Activated CD8-positive, alpha-beta T cell treated with anti-CD3 and anti-CD28 coated beads for 36 hours (primary cell): ENCODE data around the gene RIMBP3C. TPM values are rescaled to one million over a fixed set of nuclear protein-coding genes. Genes with fewer than 3 reads are reported as not detected.
"Not testable (repeated sequence)": the region's sequence is repeated elsewhere in the genome, so short reads cannot be mapped to it uniquely, and the experiment has no call there.

Experiments used
- ATAC-seq: fragments of 200-7000 bp; cut with Tn5 transposase; one replicate; pipeline ENCODE4 v1.10.0; 2021; ENCODE audit warnings: mild to moderate bottlenecking, moderate library complexity
- CTCF ChIA-PET: fragments of 350-600 bp; sonication (Branson Sonifier 250); formaldehyde crosslinking; loops from one replicate; lab custom pipeline; 2021; ENCODE audit warnings: antibody characterized with exemption; lab: Charles Lee
- POLR2A ChIA-PET: fragments of 350-600 bp; sonication (Branson Sonifier 250); formaldehyde crosslinking; loops from one replicate; lab custom pipeline; 2021; ENCODE audit warnings: antibody characterized with exemption; lab: Charles Lee
- DNase-seq: peaks from one replicate; pipeline ENCODE4 v3.0.0-alpha.2; 2020
- H3K27ac Mint-ChIP-seq: one replicate; pipeline ENCODE4 v1.8.0; 2021; ENCODE audit warnings: mild to moderate bottlenecking, mixed read lengths
- H3K27me3 Mint-ChIP-seq: one replicate; pipeline ENCODE4 v1.8.0; 2021; ENCODE audit warnings: mixed read lengths
- H3K36me3 Mint-ChIP-seq: one replicate; pipeline ENCODE4 v1.8.0; 2021; ENCODE audit warnings: low read depth, mixed read lengths
- H3K4me1 Mint-ChIP-seq: one replicate; pipeline ENCODE4 v1.8.0; 2021; ENCODE audit warnings: low read depth, mixed read lengths
- H3K4me3 Mint-ChIP-seq: one replicate; pipeline ENCODE4 v1.8.0; 2021; ENCODE audit warnings: mild to moderate bottlenecking, moderate library complexity, mixed read lengths
- H3K9me3 Mint-ChIP-seq: one replicate; pipeline ENCODE4 v1.8.0; 2021; ENCODE audit warnings: mixed read lengths
- CTCF ChIP-seq: fragments of 200-600 bp; IDR thresholded peaks from one replicate; pipeline ENCODE4 v1.8.0; 2022; ENCODE audit warnings: antibody characterized with exemption, mild to moderate bottlenecking
- intact Hi-C: fragments of 100-400 bp; cut with micrococcal nuclease; formaldehyde crosslinking; loops from one replicate; pipeline ENCODE4 v1.10.0; 2022
- total RNA-seq, 2 experiments: library from RNA; stranded (reverse); gene quantifications; one replicate each; pipeline ENCODE4 v1.2.3, GENCODE V29; 2021

RIMBP3C gene
- total RNA-seq, 2 experiments from 2014 or later = 0.20 TPM; not detected in 1

GRCh38 chr22:21564411-21564810, 13.2 kb upstream of the RIMBP3C start:
- intact Hi-C loops = no loop called here
- TF ChIP-seq CTCF = no peak
- Mint-ChIP-seq H3K4me1 (peaks cover 12% of the 10 kb centered on the region), H3K27ac (no peak overlapping the region), H3K9me3 (no peaks in the 10 kb centered on the region), H3K4me3 (no peak overlapping the region), H3K27me3 (peaks cover 2% of the 10 kb centered on the region), H3K36me3 (peaks cover 8% of the 10 kb centered on the region)
- no peak for DNase-seq
- ATAC-seq = no peak
- CTCF ChIA-PET = interaction anchor here (0.7 to 1.0 kb wide), 2 partner anchors 78 to 83 kb away, joined by 3 read pairs; partner anchors contain the start of gene SDF2L1
- POLR2A ChIA-PET = interaction anchor here (1.1 kb wide), 1 partner anchor 11 kb away, joined by 3 read pairs; no protein-coding TSS in a partner anchor

GRCh38 chr22:21563912-21564311, 12.7 kb upstream of the RIMBP3C start:
- peaks cover 2% of the 10 kb centered on the region for H3K27me3 Mint-ChIP-seq
- H3K27ac Mint-ChIP-seq = no peak overlapping the region
- peaks cover 9% of the 10 kb centered on the region for H3K4me1 Mint-ChIP-seq
- no peak overlapping the region for H3K4me3 Mint-ChIP-seq
- ChIA-PET POLR2A (interaction anchor here (1.1 kb wide), 1 partner anchor 12 kb away, joined by 3 read pairs; no protein-coding TSS in a partner anchor), CTCF (interaction anchor here (1.0 kb wide), 2 partner anchors 79 to 83 kb away, joined by 3 read pairs; partner anchors contain the start of gene SDF2L1)
- DNase-seq = no peak
- no peak for TF ChIP-seq CTCF
- H3K9me3 Mint-ChIP-seq = no peaks in the 10 kb centered on the region
- no peak for ATAC-seq
- H3K36me3 Mint-ChIP-seq = peaks cover 7% of the 10 kb centered on the region
- intact Hi-C loops = no loop called here

GRCh38 chr22:21560657-21561056, 9.4 kb upstream of the RIMBP3C start:
- POLR2A ChIA-PET = not testable (repeated sequence)

GRCh38 chr22:21559345-21560125, 8.3 kb upstream of the RIMBP3C start:
- H3K36me3 Mint-ChIP-seq, H3K4me3 Mint-ChIP-seq, DNase-seq, H3K27me3 Mint-ChIP-seq, H3K9me3 Mint-ChIP-seq, H3K4me1 Mint-ChIP-seq, POLR2A ChIA-PET, CTCF ChIA-PET, ATAC-seq, intact Hi-C loops, H3K27ac Mint-ChIP-seq: not testable (repeated sequence)

More at GRCh38 chr22:21560657-21561056, 9.4 kb upstream of the RIMBP3C start:
- CTCF ChIA-PET, H3K27ac Mint-ChIP-seq, intact Hi-C loops, H3K4me3 Mint-ChIP-seq, H3K27me3 Mint-ChIP-seq, H3K36me3 Mint-ChIP-seq, H3K4me1 Mint-ChIP-seq, ATAC-seq, H3K9me3 Mint-ChIP-seq, DNase-seq: not testable (repeated sequence)

GRCh38 chr22:21550678-21551047, 598 bp downstream of the RIMBP3C start:
- H3K4me3 Mint-ChIP-seq, H3K4me1 Mint-ChIP-seq, H3K27ac Mint-ChIP-seq, DNase-seq, H3K9me3 Mint-ChIP-seq, H3K36me3 Mint-ChIP-seq, intact Hi-C loops, POLR2A ChIA-PET, CTCF ChIA-PET, H3K27me3 Mint-ChIP-seq: not testable (repeated sequence)
- ATAC-seq = peak; percentile 24

GRCh38 chr22:21550008-21550677, 1.1 kb downstream of the RIMBP3C start:
- H3K36me3 Mint-ChIP-seq, H3K4me3 Mint-ChIP-seq, DNase-seq, H3K27me3 Mint-ChIP-seq, H3K27ac Mint-ChIP-seq, POLR2A ChIA-PET, CTCF ChIA-PET, H3K9me3 Mint-ChIP-seq, H3K4me1 Mint-ChIP-seq, intact Hi-C loops: not testable (repeated sequence)
- ATAC-seq = peak; percentile 77

GRCh38 chr22:21549558-21549957, 1.7 kb downstream of the RIMBP3C start:
- CTCF ChIA-PET, H3K4me1 Mint-ChIP-seq, DNase-seq, H3K27me3 Mint-ChIP-seq, intact Hi-C loops, H3K4me3 Mint-ChIP-seq, H3K36me3 Mint-ChIP-seq, H3K27ac Mint-ChIP-seq, H3K9me3 Mint-ChIP-seq, POLR2A ChIA-PET: not testable (repeated sequence)
- ATAC-seq = peak; percentile 35

- H3K4me1 Mint-ChIP-seq, DNase-seq, ATAC-seq, intact Hi-C loops, POLR2A ChIA-PET, H3K36me3 Mint-ChIP-seq, H3K27me3 Mint-ChIP-seq, CTCF ChIA-PET, H3K9me3 Mint-ChIP-seq, H3K27ac Mint-ChIP-seq, H3K4me3 Mint-ChIP-seq: not testable (repeated sequence)
These were observed 6.6 kb downstream of the RIMBP3C start for GRCh38 chr22:21544432-21545322.

GRCh38 chr22:21539862-21540261, 11.4 kb downstream of the RIMBP3C start:
- H3K27ac Mint-ChIP-seq, DNase-seq, CTCF ChIA-PET, ATAC-seq, H3K36me3 Mint-ChIP-seq, H3K4me3 Mint-ChIP-seq, H3K9me3 Mint-ChIP-seq, H3K27me3 Mint-ChIP-seq, H3K4me1 Mint-ChIP-seq, POLR2A ChIA-PET, intact Hi-C loops: not testable (repeated sequence)
